OCI-LY3 (cell line): ENCODE measurements around the gene DDX25.

ENCODE experiments used
- EZH2phosphoT487 ChIP-seq: fragments of 200-600 bp; shearing (Covaris generic); IDR thresholded peaks from 2 replicates; pipeline ENCODE4 v1.6.1; 2018; ENCODE audit warnings: antibody characterized with exemption, mixed run types, low read depth
- TF ChIP-seq, protein P1 (sequence below): fragments of 200-600, 300-600 bp; sonication (generic); IDR thresholded peaks from 2 replicates; pipeline ENCODE4 v1.5.1; 2014; ENCODE audit warnings: antibody characterized with exemption, low read length, low read depth

DNA sequence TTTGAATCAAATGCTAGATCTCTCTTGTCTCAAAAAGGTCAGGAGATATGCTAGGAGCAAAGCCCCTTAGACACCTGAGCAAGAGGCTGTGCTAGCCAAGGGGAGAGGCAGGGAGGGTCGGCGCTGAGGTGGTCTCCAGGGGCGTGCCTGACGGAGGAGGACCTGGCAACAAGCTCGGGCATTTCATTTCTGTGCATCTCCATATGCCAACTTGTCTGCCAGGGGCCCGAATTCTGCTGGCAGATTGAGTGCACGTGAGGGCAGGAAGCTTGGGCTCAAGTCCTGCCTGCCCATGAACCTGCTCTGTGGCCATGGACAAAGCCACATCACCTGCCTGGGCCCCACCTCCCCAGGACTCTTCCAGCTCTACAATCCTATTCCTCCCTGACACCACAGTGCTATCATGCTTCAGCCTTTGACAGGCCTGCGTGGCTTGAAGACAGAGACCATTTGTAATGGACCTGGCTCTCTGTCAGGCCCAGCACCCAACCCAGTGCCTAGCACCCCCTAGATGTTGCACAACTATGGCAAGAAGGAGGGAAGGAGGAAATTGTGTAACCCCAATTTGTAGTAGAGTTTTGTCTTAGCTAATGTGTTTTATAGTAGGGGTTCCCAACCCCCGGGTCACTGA, 25.3 kb downstream of the DDX25 start:
- TF ChIP-seq, protein P1, sequence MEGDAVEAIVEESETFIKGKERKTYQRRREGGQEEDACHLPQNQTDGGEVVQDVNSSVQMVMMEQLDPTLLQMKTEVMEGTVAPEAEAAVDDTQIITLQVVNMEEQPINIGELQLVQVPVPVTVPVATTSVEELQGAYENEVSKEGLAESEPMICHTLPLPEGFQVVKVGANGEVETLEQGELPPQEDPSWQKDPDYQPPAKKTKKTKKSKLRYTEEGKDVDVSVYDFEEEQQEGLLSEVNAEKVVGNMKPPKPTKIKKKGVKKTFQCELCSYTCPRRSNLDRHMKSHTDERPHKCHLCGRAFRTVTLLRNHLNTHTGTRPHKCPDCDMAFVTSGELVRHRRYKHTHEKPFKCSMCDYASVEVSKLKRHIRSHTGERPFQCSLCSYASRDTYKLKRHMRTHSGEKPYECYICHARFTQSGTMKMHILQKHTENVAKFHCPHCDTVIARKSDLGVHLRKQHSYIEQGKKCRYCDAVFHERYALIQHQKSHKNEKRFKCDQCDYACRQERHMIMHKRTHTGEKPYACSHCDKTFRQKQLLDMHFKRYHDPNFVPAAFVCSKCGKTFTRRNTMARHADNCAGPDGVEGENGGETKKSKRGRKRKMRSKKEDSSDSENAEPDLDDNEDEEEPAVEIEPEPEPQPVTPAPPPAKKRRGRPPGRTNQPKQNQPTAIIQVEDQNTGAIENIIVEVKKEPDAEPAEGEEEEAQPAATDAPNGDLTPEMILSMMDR: no peak
- TF ChIP-seq EZH2phosphoT487: no peak
